Osteocyte (in vitro differentiated cells): ENCODE measurements around the gene SLC6A6. TPM values are rescaled to one million over a fixed set of nuclear protein-coding genes. Genes with fewer than 3 reads are reported as not detected.
A peak's percentile ranks its signal among the peaks of the same experiment; 100 is the strongest.

Source experiments
- DNase-seq: peaks from one replicate; pipeline ENCODE4 v3.0.0; 2021; ENCODE audit warnings: mixed read lengths; ENCODE audit not compliant: unreplicated experiment; ENCODE audit errors: extremely low spot score
- H3K27ac Mint-ChIP-seq: one replicate; pipeline ENCODE4 v1.8.0; 2021; ENCODE audit warnings: mild to moderate bottlenecking, mixed read lengths; ENCODE audit not compliant: unreplicated experiment
- H3K27me3 Mint-ChIP-seq: one replicate; pipeline ENCODE4 v1.8.0; 2021; ENCODE audit warnings: mixed read lengths; ENCODE audit not compliant: unreplicated experiment
- H3K36me3 Mint-ChIP-seq: one replicate; pipeline ENCODE4 v1.8.0; 2021; ENCODE audit warnings: mixed read lengths; ENCODE audit not compliant: unreplicated experiment
- H3K4me1 Mint-ChIP-seq: one replicate; pipeline ENCODE4 v1.8.0; 2021; ENCODE audit warnings: mixed read lengths; ENCODE audit not compliant: unreplicated experiment
- H3K4me3 Mint-ChIP-seq: one replicate; pipeline ENCODE4 v1.8.0; 2021; ENCODE audit warnings: mild to moderate bottlenecking, moderate library complexity, mixed read lengths; ENCODE audit not compliant: unreplicated experiment
- H3K9me3 Mint-ChIP-seq: one replicate; pipeline ENCODE4 v1.8.0; 2021; ENCODE audit warnings: mixed read lengths; ENCODE audit not compliant: unreplicated experiment
- CTCF ChIP-seq: fragments of 200-600 bp; sonication (generic); IDR thresholded peaks from 2 replicates; pipeline ENCODE4 v1.5.0; 2021; ENCODE audit warnings: antibody characterized with exemption, mild to moderate bottlenecking, moderate library complexity
- total RNA-seq: library from RNA; stranded (reverse); gene quantifications from 2 replicates; pipeline ENCODE4 v1.2.1, GENCODE V29; 2021

The SLC6A6 gene
- total RNA-seq, 1 donor from 2014 or later = 41.9 TPM

DNA sequence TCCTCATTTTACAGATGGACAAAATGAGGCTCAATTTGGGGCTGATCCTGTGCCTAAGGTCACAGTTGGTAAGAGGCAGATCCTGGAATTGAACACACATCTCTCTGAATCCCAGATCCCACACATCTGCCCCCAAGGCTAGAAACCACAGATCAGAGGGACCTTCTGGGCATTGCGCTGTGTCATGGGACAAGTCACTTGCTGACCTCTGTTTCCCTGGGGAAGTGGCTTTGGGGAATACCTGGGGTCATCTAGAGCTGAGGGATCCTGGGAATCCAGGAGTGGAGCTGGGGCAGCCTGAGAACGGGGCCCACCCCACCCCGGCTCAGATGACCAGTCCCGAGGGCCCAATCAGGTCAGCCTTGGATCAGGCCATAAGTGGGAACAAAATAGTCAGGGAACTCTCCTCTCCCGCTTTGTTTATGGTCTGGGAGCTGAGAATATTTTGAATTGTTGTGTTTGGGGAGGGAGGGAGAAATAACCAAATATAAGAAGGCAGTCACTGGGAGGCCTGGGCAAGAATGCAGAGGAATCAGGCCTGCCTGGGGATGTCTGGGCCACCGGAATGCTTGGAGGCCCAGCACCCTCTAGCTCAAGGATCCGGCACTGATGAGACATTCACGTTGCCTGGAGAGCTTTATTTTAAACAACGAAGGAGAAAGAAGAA lies 8.8 kb upstream of the SLC6A6 start:
- no peaks in the 10 kb centered on the region for H3K27me3 Mint-ChIP-seq
- H3K9me3 Mint-ChIP-seq = no peaks in the 10 kb centered on the region
- peak; percentile 59 for TF ChIP-seq CTCF
- H3K36me3 Mint-ChIP-seq = no peaks in the 10 kb centered on the region
- H3K4me1 Mint-ChIP-seq = peaks cover 54% of the 10 kb centered on the region
- peak overlapping the region; percentile 85 for H3K27ac Mint-ChIP-seq
- peak overlapping the region; percentile 43 for H3K4me3 Mint-ChIP-seq
- no peak for DNase-seq

GRCh38 chr3:14396031-14396692 lies 6.2 kb upstream of the SLC6A6 start:
- Mint-ChIP-seq H3K4me3 (no peak overlapping the region), H3K4me1 (peaks cover 52% of the 10 kb centered on the region), H3K27me3 (no peaks in the 10 kb centered on the region), H3K9me3 (no peaks in the 10 kb centered on the region), H3K27ac (no peak overlapping the region), H3K36me3 (no peaks in the 10 kb centered on the region)
- no peak for DNase-seq
- TF ChIP-seq CTCF = no peak

GRCh38 chr3:14397046-14397445 lies 5.4 kb upstream of the SLC6A6 start:
- no peak for TF ChIP-seq CTCF
- Mint-ChIP-seq H3K27ac (no peak overlapping the region), H3K4me3 (no peak overlapping the region), H3K27me3 (no peaks in the 10 kb centered on the region), H3K4me1 (peaks cover 45% of the 10 kb centered on the region), H3K36me3 (no peaks in the 10 kb centered on the region), H3K9me3 (no peaks in the 10 kb centered on the region)
- DNase-seq = no peak

GRCh38 chr3:14397531-14397930 lies 4.9 kb upstream of the SLC6A6 start:
- H3K4me3 Mint-ChIP-seq = no peak overlapping the region
- H3K36me3 Mint-ChIP-seq = no peaks in the 10 kb centered on the region
- no peak overlapping the region for H3K27ac Mint-ChIP-seq
- no peaks in the 10 kb centered on the region for H3K27me3 Mint-ChIP-seq
- peaks cover 41% of the 10 kb centered on the region for H3K4me1 Mint-ChIP-seq
- H3K9me3 Mint-ChIP-seq = no peaks in the 10 kb centered on the region
- DNase-seq = no peak
- TF ChIP-seq CTCF = no peak

DNA sequence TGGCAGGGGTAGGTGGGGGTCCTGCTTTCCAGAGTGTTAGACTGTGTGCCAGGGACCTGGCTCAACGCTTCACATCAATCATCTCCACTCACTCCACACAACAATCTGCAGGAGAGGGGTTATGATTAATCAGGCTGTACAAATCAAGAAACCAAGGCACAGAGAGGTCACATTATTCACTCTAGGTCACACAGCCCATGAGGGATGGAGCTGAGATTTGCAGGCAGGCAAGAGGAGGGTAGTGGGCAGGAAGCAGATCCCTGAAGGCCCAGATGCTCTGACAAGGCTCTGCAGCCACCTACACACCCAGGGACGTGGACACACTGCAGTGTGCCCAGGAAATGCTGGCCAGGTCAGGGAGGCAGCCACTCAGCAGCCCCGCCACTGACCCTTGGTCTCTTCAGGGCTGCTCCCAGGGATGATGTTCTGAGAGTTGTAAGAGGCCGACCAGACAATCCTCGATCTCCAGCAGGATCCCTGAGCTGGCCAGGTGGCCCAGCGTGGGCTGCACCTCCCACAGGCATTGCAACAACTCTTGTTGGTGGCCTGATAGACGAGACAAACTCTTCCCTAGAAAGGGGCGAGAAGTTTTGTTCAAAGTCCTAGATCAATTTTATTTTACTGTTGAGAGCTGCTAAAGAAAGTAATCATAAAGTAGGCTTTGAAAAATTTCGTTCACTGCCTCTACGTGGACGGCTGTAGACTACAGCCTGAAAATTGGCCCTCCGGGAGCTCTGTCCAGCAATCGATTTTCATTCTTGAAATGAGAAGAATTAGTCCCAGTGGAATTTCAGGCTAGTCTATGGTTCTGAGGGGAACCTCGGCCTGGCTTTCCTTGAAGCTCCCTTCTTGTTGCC lies 4.2 kb upstream of the SLC6A6 start:
- no peaks in the 10 kb centered on the region for H3K9me3 Mint-ChIP-seq
- no peaks in the 10 kb centered on the region for H3K36me3 Mint-ChIP-seq
- peaks cover 38% of the 10 kb centered on the region for H3K4me1 Mint-ChIP-seq
- H3K27ac Mint-ChIP-seq = no peak overlapping the region
- no peaks in the 10 kb centered on the region for H3K27me3 Mint-ChIP-seq
- no peak for DNase-seq
- no peak overlapping the region for H3K4me3 Mint-ChIP-seq
- no peak for TF ChIP-seq CTCF
